T-helper 1 cell treated with Interleukin-12 subunit alpha and Interleukin-12 subunit beta and Interleukin-4 antibody, amounts not matched to agents 30 ng/mL and 1 ng/mL, for 36 hours (primary cell): ENCODE data around the gene GCKR. TPM values are rescaled to one million over a fixed set of nuclear protein-coding genes. Genes with fewer than 3 reads are reported as not detected.

Experiments used
- intact Hi-C: fragments of 100-400 bp; cut with micrococcal nuclease; formaldehyde crosslinking; loops from one replicate; pipeline ENCODE4 v1.15.1; 2024
- total RNA-seq: library from RNA; stranded (reverse); gene quantifications from 2 replicates; pipeline ENCODE4 v1.2.3, GENCODE V29; 2022

The GCKR gene
- total RNA-seq, 1 donor from 2014 or later, result not detected

DNA sequence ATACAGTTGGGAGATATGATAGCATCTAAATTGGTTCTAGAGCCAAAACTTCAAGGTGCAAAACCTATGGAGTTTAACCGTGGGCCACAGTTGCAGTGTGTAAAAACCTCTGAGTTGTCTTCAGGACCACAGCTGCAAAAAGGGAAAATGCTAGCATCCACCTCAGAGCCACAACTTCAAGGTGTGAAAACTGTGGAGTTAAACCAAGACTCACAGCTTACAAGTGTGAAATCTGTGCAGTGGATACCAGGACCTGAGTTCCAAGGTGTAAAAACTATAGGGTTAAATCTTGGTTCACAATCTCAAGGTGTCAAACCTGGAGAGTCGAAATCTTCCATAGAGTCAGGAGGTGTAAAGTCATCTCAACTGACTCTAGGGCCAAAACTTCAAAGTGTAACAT, 75.8 kb downstream of the GCKR start:
- intact Hi-C loops, result no loop called here

DNA sequence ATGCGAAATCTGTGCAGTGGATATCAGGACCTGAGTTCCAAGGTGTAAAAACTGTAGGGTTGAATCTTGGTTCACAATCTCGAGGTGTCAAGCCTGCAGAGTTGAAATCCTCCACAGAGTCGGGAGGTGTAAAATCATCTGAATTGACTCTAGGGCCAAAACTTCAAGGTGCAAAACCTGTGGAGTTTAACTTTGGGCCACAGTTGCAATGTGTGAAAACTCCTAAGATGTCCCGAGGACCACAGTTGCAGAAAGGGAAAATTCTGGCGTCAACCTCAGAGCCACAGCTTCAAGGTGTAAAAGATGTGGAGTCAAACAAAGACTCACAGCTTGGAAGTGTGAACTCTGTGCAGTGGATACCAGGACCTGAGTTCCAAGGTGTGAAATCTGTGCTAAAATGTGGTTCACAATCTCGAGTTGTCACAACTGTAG, 76.4 kb downstream of the GCKR start:
- intact Hi-C loops, result no loop called here

Other genes starting within 250 kb of the GCKR start
- 0.64 and 0.68 TPM in 2 replicates for gene SLC30A3, start 233.8 kb upstream of the GCKR start, total RNA-seq
- gene DNAJC5G, start 221.4 kb upstream of the GCKR start, total RNA-seq, result not detected in 2 replicates
- 0.10 TPM in 1 of 2 replicates, not detected in the other for gene TRIM54, start 214.4 kb upstream of the GCKR start, total RNA-seq
- 1.6 and 2.6 TPM in 2 replicates for gene UCN, start 188.4 kb upstream of the GCKR start, total RNA-seq
- gene MPV17, start 173.7 kb upstream of the GCKR start, total RNA-seq, result 97.0 and 105 TPM in 2 replicates
- gene GTF3C2, start 140.1 kb upstream of the GCKR start, total RNA-seq, result 70.0 and 77.4 TPM in 2 replicates
- gene EIF2B4, start 126.5 kb upstream of the GCKR start, total RNA-seq, result 48.3 and 48.7 TPM in 2 replicates
- gene SNX17, start 126.2 kb upstream of the GCKR start, total RNA-seq, result 128 and 129 TPM in 2 replicates
- gene ZNF513, start 116.1 kb upstream of the GCKR start, total RNA-seq, result 19.7 and 20.2 TPM in 2 replicates
- gene PPM1G, start 87.2 kb upstream of the GCKR start, total RNA-seq, result 102 and 105 TPM in 2 replicates
- 100 and 104 TPM in 2 replicates for gene NRBP1, start 68.2 kb upstream of the GCKR start, total RNA-seq
- gene KRTCAP3, start 54.5 kb upstream of the GCKR start, total RNA-seq, result 4.8 and 5.5 TPM in 2 replicates
- 9.7 and 10.1 TPM in 2 replicates for gene IFT172, start 7.1 kb upstream of the GCKR start, total RNA-seq
- not detected in 2 replicates for gene FNDC4, start 1.6 kb upstream of the GCKR start, total RNA-seq
- 36.8 and 39.1 TPM in 2 replicates for gene ZNF512, start 86.2 kb downstream of the GCKR start, total RNA-seq
- 1.0 and 2.2 TPM in 2 replicates for gene CCDC121, start 132.2 kb downstream of the GCKR start, total RNA-seq
- 46.4 and 49.9 TPM in 2 replicates for gene GPN1, start 132.2 kb downstream of the GCKR start, total RNA-seq
- gene SUPT7L, start 166.8 kb downstream of the GCKR start, total RNA-seq, result 38.6 and 39.6 TPM in 2 replicates
- 28.6 and 30.1 TPM in 2 replicates for gene SLC4A1AP, start 167.1 kb downstream of the GCKR start, total RNA-seq